Activated CD4-positive, alpha-beta T cell treated with anti-CD3 and anti-CD28 coated beads, Interleukin-2, Interleukin-4, amounts not matched to agents 100 ng/mL and 50 ng/mL, durations not matched to agents 16 hours and 8 hours (primary cell): ENCODE data around the gene TTLL8.

Source experiments
- DNase-seq: peaks from one replicate; pipeline ENCODE4 v3.0.0-alpha.2; 2020; ENCODE audit warnings: low spot score

TTLL8 gene

DNA sequence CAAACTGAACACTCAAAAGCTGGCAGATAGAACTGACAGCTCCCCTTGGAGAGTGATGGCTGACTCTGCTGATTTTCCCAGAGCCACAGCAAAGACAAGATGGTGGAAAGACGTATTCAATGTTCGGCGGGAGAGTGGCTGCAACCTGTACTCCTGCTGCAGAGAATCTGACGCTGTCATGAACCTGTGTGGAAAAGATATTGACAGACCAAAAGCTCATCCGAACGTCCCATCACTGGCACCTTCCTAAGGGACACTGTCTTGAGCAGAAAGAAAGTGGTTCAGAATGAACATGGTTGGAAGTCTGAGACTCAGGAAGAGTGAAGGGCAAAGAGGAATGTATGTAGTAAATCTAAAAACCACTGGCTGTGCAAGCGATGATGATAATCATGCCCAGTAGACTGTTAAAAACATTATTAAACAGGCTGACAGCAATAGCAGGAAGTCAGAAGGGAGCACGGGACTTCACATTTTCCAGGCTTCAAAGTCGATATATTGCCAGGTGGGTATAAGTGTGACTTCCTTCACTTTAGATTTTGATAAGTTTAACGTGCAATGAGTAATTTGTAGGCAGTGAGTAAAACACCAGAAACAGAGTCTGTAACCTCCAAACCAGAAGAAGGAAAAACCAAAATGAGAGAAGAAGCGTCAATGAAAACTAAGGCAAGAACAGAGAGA, 39.4 kb downstream of the TTLL8 start:
- DNase-seq = peak; percentile 79

DNA sequence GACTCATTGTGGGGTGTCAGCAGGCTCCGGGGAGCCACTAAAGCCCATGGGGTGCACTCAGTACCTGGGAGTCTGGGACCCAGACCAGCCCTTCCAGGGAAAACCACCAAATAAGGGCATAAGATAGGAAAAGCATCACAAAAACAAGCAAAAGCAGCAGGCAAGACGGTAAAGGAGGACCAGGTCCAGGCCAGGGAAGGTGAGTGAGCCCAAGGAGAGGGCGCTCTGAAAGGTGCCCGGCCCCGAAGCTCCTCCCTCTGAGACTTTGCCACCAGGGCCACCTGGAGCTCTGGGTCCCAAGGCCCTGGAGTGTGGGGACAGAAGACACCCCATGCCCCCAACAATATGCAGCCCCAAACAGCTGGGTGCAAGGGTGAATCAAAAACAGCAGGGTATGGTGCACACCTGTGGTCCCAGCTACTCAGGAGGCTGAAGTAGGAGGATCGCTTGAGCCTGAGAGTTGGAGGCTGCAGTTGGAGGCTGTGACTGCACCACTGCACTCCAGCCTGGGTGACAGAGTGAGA, 40.3 kb downstream of the TTLL8 start:
- no peak for DNase-seq

DNA sequence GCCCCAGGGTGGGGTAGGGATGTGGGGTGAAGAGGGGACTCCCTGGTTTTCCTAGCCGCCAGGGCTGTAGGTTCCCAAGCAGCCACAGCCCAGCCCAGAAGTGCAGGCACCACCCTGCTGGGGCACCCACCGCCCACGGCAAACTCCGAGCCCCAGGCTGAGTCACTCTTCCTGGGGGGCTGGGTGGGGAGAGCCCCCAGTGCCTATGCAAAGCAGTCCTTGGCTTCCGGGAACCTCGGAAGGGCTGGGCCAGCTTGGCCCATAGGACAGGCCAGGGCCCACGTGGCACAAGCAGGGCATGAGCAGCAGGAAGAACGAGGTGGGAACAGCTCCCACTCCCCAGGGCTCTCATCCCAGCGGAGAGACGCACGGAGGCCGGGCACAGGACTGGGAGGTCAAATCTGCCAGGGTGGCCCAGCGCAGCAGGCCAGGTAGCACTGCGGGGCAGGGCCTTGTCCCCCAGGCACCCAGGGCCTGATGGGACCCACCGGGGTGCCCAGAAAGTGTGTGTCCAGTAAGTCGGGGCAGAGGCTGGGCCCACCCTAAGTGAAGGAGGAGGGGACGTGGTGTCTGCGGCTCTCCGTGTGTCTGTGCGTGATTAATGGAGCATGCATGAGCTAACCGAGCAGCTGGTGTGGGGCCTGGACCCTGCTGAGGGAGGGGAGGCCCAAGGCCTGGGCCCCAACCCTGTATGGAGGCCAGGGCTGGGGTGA, 41.0 kb downstream of the TTLL8 start:
- DNase-seq = peak; percentile 88

DNA sequence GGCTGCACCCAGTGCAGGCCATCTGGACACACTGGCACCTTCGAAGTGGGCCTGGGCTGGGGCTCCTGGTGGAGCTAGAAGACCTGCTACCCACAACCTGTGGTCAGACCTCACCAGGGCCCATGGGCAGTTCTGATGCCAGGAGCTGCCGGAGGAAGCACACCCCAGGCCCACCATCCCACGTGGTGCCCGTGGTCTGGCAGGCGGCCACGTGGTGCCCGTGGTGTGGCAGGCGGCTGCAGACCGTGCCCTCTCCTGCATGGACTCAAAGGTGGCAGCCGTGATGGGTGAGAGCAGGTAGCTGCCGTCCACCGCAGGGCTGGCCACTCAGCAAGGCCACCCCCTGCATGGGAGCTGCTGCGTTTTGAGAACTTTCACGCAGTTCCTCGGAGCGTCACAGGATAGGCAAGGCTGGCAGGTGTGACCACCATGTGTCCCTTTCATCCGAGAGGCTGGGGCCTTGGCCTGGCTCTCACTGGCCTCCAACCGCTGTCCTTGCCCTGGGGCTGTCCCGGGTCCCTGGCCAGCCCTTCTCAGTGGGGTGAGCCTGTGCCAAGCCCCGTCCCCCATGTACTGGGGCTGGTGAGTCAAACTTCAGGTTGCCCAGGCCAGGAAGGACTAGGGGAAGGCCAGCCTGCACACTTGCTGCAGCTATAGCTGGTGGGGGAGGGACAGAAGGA, 41.6 kb downstream of the TTLL8 start:
- DNase-seq = no peak

DNA sequence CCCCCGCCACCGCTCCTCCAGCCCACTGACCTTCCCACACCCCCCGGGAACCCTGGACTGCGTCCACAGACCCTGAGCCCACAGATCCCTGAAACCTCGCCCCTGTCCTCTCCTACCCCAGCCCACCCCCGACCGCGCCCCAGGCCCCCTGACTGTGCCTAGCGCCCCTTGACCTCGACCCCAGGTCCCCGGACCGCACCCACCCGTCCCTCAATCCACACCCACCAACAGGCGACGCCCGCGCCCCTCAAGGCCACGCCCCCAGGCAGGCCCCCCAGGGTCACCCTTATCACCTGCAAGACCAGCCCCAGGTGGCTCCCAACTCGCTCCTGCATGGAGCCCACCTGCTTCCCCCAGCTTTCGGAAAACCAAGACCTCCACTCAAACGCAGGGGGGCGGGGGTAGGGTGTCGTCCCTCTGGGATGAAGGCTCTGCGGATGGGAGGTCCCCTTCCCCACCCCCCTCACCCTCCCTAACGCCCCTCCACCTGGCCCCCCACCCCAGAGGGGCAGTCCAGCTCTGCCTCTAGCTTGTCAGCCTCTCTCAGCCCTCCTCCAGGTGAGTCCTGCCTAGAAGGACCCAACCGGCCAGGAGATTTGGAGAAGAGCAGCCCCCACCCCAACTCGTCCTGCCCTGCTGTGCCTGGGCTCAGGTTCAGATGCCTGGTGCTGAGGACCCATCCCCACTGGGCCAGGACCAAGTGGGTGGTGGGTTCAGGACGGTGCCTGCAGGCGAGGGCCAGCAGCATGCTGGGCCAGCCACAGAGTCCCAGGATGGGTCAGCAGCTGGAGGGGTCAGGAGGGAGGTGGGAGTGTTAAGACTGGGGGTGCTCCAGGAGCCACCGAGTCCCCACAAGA, 42.4 kb downstream of the TTLL8 start:
- DNase-seq = no peak

DNA sequence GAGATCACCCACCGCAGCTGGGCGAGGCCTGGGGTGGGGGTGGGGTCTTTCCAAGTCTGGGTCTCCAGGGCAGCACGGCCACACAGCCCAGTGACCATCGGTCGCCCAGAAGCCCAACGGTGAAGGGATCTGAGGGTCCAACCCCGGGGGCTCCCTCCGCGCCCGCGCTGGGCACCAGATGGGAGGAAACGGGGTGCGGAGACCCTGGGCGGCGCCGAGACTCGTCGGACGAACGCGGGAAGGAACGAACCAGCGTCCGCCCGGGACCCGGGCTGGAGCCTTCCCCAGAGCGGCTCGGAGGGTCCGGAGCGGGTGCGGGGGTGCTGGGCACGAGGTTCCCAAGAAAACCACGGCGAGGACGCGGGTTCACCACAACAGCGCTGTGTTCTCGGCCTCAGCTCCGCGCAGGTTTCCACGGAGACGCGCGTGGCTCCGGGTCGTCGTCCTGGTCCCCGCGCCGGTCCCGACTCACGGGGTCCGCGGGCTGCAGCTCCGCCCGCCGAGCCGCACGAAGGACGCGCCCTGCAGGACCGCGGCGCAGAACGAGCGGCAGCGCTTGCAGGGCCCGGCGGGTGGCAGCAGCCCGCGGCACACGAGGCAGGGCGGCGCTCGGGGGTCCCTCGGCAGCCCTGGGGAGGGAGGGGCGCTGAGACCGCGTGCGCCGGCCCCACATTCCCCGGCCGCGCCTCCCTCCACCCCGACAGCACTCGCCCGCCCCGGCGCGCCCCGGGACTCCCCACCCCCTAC, 43.3 kb downstream of the TTLL8 start:
- no peak for DNase-seq

DNA sequence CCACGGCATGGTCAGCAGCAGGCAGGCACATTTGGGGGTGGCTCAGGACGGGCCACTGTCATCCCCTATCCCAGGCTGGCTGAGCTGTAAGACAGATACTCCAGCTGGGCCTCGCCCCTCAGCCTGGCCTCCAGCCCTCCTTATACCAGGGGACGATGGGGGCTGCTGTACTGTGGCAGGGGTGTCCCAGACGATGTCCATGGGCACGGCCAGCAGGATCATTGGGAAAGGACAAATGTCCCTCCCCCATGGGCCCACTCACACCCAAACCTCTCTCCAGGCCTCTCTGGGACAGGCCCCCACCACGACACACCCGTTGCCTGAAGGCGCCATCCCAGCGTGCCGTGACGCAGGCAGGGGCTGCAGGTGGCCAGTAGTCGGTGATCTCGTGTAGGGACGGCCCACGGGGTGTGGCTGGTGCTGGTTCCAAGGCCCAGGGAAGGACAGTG, 44.0 kb downstream of the TTLL8 start:
- DNase-seq = no peak

DNA sequence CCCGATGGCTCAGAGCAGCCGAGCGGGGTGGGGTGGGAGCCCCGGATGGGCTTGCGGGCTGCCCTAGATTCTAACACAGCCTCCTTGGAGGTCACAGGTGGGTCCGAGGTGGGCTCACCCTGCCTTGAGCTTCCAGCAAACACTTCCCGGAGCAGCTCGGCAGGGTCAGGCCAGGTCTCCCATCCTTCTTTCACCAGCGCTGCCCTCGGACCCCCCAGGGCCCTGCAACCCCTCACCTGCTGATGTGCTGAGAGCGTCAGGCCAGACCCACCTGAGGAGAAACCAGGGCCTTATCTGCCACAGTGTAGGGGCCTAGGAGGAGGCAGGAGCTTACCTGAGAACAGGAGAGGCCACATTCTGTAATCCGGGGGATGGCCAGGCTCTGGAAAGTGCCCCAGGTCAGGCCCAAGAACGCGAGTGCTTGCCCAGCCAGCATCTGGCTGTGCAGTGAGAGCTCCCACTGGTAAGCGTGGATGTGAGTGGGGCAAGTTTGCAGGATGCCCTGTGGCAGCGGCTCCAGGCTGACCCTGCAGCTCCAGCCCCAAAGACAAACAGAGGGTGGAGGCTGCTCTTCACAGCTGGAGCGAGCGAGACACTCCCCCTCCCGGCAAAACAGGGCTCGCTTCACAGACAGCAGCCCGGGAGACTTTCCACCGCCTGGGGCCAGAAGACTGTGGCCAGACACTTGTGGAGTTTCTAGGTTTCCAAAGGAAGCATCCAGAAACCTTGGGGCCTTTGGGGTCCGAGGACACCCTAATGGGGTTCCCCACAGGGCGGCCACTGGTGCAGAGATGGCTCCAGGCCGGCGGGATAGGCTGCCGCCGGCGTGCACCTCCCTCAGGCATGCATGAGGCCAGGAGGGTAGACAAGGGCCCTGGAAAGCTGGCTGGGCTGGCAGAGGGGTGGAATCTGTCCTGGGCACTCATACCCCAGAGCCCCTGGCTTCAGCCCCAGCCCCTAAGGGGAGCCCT, 45.6 kb downstream of the TTLL8 start, which contains the start of gene IL17REL:
IL17REL (minus strand) TSS at position 555 of the 971 bp plus-strand sequence; CDS start at position 436, 119 bp downstream.
- no peak for DNase-seq

DNA sequence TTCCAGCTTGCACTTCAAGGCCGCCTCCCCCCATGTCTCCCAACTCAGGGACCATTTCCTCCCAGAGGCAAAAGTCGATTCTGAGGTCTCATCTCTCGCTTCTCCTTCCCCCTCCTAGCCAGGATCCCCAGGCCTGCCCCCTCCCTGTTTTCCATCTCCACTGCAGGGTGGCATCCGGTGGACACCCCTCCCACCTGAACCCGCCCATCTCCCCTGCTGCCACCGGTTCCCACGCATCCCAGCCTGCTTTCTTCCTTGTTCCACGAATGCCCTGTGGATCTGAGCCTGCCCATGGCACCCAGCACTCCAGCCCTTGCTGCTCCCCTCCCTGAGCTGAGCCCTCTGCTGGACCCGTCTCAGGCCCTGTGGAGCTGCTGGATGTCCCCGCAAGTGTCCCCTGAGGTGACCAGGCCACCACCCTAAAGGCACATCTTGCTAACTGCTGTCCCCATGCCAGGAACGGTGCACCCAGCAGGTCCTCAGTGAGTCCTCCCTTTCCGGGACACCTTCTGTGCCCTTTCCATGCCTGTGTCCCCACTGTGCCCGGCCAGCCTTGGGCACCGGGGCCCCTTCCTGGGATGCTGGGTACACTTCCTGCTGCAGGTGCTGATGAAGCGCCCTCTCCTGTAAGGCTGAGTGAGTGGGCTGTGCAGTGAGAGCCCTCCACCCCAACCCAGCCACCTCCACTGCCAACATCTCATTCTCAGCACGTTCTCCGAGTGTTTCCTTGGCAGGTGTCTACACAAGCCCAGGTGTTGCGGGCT, 46.5 kb downstream of the TTLL8 start:
- DNase-seq = no peak

DNA sequence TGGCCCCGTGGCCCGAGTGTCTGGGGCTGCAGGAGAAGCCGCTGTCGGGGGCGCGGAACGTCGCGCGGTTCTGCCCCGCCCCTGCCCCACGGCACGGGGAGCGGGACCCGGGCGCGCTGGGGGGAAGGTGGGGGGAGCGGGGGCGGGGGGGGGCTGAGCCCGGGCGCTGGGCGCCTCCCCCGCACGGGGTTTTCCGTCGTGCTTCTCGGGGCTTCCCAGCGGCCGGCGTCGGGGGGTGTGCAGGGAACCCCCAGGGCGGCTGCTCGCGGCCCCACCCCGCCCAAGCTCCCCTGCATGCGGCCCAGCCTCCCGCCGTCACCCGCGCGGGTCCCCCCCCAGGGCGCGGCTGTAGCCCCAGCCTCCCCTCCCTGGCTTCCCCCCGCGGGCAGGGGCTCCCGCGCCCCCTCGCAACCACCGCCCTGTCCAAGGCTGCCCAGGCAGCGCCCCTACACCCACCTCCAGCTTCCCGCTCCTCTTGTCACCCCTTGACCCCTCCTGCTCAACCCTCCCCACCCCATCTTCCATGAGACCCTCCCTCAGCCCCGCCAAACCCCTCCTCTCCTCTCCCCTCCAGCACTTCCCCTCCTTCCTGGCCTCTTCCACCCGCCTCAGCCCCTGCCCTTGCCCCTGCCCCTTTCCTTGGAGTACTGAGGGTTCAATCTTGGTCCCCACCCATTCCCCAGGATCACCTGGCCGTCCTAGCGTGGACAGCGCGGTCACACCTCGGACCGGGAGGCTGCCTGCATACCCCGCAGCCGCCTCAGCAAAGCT, 47.2 kb downstream of the TTLL8 start:
- no peak for DNase-seq

DNA sequence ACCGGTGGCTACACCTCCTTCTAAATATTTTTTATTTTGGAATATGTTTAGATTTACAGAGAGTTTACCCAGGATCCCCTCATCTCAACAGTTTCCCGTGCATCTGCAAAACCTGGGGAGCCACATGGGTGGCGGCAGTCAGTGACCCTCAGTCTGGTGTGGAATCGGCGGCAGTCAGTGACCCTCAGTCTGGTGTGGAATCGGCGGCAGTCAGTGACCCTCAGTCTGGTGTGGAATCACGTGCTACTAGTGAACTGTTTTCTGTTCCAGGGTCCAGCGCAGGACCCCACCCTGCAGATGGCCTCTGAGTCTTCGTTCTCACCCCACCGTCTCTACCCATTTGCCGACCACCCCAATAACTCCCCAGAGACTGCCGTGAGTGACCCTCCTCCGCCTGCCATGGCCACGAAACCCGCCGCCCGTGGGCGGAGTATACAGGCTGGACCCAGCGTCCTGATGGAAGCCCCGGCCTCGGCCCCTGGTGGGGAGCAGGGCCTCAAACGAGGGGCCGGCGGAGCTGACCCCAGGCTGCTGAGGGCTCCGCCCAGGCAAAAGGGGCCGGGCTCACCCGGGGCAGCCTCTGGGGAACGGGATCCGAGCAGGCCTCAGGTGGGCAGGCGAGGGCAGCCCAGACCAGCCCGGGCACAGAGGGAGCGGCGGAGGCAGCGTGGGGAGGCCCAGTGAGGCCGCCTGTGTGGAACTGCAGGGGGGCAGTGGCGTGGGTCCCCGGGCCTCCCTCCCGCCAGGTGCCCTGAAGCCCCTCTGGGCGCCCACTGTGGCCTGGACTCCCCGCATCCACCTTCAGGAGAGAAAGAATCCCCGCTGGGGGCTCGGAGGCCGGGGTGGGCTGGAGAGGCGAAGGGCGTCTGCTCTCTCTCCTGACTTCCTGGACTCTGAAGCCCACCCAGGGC, 48.1 kb downstream of the TTLL8 start:
- DNase-seq = no peak

DNA sequence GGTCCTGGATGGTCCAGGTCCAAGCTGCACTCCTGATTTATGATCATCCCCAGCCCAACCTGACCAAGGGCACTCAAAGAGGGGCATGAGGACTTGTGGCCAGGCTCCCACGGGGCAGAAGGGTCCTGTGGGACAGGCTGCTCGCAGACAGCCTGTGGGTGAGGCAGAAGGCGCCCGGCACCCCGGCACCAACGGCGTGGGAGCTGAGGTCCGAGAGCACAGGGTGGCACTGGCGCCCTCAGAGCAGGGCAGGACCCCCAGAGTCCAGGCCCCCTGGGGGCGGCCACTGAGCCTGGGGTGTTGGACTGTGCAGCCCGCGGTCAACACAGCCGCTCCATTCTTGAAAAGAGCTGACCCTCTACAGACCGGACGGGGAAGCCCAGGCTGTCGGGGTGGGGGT, 48.8 kb downstream of the TTLL8 start:
- no peak for DNase-seq

DNA sequence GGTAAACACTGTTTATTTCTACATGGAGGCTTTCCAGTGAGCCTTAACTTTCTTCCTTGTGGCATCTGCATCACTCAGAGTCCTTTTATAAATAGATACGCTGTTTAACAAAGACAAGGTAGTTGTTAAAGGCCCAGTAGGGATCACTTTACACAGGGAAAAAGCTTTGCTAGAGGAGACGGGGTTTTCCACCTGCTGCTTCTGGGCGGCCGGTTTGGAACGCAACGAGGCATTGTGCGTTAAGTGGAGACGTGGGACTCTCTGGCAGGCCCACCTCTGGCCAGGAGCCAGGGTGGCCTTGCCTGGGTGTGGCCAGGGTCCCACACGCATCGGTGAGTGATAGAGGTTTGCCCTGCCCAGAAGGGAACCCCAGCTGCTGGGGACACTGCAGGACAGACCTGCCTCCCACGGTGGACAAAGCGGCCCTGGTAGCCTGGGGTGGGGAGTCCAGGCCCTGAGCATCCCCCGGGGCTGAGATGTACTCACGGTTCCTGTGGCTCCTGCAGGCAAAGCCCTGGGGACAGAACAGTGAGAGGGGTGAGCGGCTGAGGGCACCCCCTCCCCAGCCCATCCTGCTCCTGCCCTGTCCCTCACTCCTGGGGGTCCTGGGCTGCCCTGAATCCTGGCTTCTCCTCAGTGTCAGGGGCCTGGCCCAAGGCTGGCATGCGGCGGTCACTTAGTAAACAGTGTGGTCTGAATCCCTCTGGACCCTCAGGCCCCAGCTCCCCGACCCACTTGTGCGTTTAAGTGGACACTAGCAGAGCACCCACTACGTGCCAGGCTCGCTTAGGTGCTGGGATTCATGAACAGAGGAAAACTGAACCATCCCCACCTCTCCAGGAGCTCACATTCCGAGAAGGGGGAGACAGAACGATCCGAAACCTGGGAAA, 49.7 kb downstream of the TTLL8 start:
- no peak for DNase-seq

DNA sequence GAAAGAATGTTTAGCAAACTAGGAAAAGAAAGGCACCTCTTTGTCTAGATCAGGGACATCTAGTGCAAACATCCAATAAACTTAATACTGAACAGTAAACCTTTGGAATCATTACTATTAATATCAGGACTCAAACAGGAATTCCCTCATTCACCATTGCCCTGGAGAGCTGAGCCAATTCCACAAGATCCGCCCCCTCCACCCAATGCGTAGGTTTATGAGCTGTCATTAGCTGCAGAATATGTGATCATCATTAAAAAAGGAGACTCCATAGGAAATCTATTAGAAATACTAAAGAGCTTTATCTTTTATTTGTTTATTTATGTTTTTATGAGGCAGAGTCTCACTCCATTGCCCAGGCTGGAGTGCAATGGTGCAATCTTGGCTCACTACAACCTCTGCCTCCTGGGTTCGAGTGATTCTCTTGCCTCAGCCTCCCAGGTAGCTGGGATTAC, 51.0 kb downstream of the TTLL8 start:
- DNase-seq = no peak

DNA sequence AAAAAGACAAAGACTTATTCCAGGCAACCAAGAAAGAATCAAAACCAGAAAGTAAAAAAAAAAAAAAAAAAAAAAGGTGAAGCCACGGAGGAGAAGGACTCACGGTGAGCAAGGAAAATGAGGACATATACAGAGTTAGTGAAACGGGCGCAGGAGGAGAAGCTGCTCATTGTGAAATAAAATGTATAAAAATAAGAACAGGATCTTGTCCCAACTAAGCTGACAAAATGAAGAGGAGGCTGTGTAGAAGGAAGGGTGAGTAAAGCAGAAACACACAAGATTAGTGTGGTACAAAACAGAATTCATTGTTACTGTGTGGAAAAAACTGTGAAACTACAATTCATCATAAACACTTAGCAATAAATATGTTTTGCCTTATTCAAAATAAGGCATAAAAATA, 53.2 kb downstream of the TTLL8 start:
- DNase-seq = no peak

DNA sequence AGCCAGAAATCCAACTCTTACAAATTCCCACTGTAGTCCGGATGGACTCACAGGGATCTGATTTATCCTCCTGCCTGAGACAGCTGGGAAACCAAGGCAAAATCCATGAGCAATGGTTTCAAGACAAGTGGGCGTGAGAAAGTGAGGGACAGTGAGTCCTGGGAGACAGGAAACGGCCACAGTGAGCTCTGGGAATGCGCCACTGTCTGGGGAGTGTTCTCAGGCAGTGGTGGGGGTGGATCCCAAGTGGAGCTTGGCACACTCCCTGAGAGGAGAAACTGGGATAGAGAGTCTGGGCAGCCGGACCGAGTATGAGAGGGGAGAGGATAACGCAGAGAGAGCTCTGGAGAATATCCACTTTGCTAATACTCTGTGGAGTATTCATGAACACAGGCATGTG, 55.3 kb downstream of the TTLL8 start:
- DNase-seq = no peak
